GM13977 (cell line): Measurements from ENCODE around the gene WDR7.

Experiments
- DNase-seq: peaks from one replicate; pipeline ENCODE4 v3.0.0; 2012; ENCODE audit warnings: low spot score
- in situ Hi-C: fragments of 300-500 bp; cut with MboI; formaldehyde crosslinking; loops from one replicate; pipeline ENCODE4 v1.12.0; 2022; ENCODE audit warnings: low sequenced_read_pairs, low pct_unique_long_range_greater_than_20kb, mixed read lengths, inconsistent platforms; ENCODE audit not compliant: unreplicated experiment
- TF ChIP-seq, protein P1 (sequence below): IDR thresholded peaks from 2 replicates; pipeline ENCODE4 v1.5.1; 2012; ENCODE audit warnings: mild to moderate bottlenecking, control low read depth; ENCODE audit not compliant: insufficient read depth; ENCODE audit errors: extremely low read depth, missing control alignments

The WDR7 gene

GRCh38 chr18:57083485-57083884, 432.3 kb downstream of the WDR7 start:
- TF ChIP-seq, protein P1, sequence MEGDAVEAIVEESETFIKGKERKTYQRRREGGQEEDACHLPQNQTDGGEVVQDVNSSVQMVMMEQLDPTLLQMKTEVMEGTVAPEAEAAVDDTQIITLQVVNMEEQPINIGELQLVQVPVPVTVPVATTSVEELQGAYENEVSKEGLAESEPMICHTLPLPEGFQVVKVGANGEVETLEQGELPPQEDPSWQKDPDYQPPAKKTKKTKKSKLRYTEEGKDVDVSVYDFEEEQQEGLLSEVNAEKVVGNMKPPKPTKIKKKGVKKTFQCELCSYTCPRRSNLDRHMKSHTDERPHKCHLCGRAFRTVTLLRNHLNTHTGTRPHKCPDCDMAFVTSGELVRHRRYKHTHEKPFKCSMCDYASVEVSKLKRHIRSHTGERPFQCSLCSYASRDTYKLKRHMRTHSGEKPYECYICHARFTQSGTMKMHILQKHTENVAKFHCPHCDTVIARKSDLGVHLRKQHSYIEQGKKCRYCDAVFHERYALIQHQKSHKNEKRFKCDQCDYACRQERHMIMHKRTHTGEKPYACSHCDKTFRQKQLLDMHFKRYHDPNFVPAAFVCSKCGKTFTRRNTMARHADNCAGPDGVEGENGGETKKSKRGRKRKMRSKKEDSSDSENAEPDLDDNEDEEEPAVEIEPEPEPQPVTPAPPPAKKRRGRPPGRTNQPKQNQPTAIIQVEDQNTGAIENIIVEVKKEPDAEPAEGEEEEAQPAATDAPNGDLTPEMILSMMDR, result no peak
- in situ Hi-C loops, result no loop called here
- no peak for DNase-seq

DNA sequence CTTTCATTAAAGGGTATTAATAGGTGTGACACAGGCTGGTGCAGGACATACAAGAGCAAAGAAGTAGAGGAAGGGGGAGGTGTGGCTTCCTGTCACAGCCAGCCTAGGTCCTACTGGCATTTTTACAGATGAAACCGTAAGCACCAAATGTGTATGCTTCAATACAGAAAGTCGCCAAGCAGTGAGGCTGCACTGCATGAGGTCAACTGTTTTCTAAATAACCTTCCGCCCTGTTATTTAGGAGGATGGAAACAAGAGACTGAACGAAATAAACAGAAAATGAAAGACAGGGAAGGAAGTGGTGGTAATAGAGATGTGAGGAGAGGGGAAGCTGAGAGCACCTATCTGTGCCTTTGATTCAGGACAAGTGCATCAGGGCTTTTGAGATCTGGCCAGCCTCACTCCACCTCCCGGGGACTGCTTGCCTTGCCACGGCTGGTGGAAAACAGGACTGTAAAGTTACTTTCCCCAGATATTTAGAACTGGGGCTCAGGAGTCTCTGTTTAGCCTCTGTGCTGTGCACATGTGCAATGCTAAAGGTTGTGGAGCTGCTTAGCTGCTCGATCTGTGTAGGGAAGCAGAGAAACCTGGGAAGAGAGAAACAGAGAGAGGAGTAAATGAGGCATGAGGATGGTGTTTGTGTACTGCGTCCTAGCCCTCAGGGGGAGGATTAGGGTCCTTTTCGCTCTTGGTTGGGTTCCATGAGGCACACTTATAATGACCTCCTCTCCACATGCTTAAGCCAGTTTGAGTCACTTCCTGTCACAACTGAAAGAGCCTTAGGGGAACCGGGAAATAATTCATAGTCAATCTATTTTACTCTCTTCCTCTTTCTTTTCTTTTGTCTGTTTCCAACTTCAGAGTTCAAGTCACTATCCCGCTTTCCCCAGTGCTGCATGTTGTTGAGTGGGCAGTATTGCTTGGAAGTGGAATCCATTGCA, 433.4 kb downstream of the WDR7 start:
- DNase-seq, result peak; percentile 54
- in situ Hi-C loops, result no loop called here
- TF ChIP-seq, protein P1, result no peak

DNA sequence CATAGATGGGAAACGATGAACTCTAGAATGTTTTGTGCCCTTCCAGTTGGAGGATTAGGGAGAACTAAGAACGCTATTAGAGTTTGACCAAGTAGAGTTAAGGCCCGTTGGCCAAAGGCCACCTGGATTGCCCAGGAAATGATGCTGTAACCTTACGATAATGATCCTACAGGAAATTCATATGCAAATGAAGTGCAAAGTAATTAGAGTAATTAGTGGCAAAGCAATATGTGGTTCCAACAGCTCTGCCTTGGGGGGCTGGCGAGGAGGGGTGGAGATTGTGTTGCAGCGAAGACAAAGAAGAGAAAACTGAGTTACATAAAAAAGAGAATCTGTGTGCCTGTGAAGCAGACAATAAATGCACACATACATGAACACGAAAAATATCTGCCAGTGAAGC, 434.2 kb downstream of the WDR7 start:
- DNase-seq, result no peak
- in situ Hi-C loops, result no loop called here
- TF ChIP-seq, protein P1, result no peak

DNA sequence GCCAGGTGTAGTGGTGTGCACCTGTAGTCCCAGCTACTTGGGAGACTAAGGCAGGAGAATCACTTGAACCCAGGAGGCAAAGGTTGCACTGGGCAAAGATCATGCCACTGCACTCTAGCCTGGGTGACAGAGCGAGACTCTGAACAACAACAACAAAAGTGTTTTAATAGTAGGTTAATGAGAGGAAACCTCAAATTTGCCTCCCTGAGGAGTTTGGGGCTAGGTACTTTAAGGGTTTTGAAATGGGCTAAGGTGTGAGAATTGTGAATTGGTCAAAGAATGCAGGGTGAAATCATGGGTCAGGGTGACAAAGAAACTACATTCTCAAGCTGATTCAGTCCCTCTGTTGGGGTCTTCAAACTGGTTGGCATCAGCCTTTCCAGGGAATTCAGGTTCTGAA, 435.0 kb downstream of the WDR7 start:
- TF ChIP-seq, protein P1, result no peak
- no peak for DNase-seq
- in situ Hi-C loops, result no loop called here
